ENCODE measurements around the gene PLXNB2.

PLXNB2 gene

GRCh38 chr22:50225200-50225969 is 82.1 kb downstream of the PLXNB2 start:
- DNase-seq, result no peak
